Hematopoietic multipotent progenitor cell treated with erythropoietin and hydrocortisone succinate and interleukin-3 and kit ligand, for 15 days (in vitro differentiated cells): Measurements from ENCODE around the gene RPP25.
"Not testable (repeated sequence)": the region's sequence is repeated elsewhere in the genome, so short reads cannot be mapped to it uniquely, and the experiment has no call there.

Experiments used
- DNase-seq: peaks from one replicate; pipeline ENCODE4 v3.0.0-alpha.2; 2015; ENCODE audit warnings: low spot score

The RPP25 gene

DNA sequence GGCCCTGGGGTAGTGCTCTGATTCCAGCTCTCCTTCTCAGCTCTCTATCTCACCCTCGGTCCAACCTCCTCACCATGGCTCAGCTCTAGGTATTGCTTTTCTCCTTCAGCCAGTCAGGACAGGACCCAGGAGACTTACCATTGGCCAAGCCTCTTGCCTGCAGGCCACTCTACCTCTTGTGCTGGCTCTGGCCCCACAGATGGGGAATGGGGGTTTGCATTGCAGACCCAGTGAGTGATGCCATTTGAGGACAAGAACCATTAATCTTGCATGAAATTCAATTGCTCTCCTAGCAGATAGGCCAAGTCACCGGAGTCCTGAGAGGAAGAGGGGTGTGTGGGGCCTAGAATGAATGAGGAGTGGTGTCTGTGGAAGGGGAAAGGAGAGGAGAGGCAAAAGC is 6.1 kb upstream of the RPP25 start:
- no peak for DNase-seq

DNA sequence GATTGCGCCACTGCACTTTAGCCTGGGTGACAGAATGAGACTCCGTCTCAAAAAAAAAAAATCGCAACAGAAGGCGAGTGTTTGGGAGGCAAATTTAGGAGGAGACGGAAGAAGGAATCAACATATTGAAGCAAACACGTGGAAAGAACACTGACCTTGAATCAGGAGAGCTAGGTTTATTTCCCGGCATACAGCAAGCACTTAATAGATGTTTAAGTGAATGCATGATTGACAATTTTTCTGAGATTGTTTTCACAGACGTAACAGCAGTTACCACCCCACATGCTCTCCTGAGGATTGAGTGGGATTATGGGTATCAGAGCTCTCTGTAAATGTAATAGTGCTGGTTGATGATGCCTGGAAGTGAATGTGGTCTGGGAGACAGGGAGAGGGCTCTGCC is 5.6 kb upstream of the RPP25 start:
- DNase-seq = no peak

DNA sequence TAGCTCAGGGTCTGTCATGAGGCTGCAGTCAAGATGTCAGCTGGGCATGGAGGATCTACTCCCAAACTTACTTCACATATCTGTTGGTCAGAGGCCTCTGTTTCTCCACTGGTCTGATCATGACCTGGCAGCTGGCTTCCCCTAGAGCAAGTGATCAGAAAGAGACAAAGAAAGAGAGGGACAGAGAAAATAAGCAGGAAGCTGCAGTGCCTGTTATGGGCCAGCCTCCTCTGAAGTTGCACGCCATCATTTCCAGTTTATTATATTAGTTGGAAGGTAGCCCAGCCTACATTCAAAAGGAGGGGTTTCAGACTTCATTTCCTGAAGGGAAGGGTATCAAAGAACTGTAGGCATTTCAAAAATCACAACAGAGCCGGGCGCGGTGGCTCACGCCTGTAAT is 5.0 kb upstream of the RPP25 start:
- no peak for DNase-seq

DNA sequence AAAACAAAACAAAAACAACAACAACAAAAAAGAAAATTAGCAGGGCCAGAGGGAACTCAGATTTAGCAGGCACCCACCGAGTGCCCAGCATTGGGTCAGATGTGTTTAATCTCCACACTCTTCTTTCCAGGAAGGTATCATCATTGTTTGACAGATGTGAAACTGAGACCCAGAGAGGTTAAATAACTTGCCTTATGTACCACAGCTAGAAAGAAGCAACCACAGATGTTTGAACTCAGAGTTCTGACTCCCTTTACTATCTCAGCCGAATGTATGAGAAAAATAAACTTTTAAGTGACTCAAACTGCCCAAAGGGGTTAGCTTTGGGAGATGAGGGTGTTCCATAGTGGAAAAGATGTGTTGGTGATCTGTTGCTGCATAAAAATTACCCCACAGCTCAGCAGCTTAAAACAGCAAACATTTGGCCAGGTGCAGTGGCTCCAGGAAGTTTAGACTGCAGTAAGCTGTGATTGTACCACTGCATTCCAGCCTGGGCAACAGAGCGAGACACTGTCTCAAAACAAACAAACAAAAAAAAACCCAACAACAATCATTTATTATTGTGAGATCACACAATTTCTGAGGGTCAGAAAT is 4.5 kb upstream of the RPP25 start:
- DNase-seq = no peak

DNA sequence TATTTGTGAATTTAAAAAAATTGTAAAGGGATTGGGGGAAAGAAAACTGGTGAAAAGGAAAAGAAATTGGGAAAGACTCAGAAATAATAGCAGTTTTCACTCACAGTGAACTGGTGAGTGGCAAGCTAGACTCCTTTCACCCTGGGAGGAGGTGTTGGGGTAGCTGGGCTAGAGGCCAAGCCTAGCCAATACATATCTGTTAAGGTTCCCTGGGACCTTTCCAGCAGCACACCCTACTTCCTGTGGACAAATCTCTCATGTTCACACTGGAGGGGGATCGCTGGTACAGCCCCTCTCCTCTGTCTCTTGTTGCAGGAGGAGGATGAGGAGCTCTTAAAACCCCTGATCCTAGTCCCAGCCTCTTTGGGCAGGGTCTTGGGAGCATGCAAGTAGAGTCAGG is 3.7 kb upstream of the RPP25 start:
- DNase-seq = no peak

DNA sequence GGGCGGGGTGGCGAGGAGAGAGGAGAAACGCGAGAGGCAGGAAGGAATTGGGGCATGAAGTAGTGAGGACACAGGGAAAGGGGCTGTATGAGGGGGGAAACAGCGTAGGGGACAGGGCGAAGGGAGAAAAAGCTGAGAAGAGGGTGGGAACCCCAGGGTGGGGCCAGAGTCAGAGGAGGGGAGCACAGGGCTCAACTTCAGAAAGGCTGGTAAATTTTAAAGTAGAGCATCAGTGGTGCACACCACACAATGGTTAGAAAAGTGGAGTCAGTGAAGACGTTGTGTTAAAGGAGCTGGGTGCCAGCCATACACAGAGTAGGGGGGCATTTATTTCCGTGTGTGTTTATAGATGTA is 3.0 kb upstream of the RPP25 start:
- no peak for DNase-seq

DNA sequence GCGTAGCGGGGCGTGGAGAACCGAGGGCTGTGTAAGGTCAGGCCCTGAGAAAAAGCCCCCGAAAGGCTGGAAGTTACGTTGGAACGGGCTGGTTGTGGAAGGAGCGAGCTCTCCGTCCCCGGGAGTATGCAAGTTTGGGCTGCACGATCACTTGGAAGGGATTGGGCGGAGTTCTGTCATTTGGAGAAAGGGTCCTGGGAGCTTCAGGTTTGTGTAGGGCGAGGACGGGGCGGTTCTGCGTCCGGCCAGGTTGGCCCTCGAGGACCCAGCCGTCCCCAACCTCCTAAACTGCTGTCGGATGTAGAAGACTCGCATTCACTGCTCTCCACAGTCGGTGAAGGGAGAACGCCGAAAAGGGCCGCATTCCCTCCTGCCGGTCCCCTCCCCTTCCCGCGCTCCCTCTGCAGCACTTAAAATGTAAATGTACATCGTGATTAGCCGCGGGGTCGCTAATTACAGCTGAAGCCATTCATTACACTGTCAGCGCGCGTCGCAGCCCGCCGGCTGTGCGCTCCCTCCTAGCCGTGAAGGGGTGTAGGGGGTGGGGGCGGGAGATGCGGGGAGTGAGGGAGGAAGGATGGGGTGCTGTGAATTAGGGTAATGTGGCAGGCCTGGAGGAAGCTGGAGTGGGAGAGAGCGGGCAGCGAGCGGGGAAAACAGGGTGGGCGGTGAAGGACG is 2.5 kb upstream of the RPP25 start:
- no peak for DNase-seq

DNA sequence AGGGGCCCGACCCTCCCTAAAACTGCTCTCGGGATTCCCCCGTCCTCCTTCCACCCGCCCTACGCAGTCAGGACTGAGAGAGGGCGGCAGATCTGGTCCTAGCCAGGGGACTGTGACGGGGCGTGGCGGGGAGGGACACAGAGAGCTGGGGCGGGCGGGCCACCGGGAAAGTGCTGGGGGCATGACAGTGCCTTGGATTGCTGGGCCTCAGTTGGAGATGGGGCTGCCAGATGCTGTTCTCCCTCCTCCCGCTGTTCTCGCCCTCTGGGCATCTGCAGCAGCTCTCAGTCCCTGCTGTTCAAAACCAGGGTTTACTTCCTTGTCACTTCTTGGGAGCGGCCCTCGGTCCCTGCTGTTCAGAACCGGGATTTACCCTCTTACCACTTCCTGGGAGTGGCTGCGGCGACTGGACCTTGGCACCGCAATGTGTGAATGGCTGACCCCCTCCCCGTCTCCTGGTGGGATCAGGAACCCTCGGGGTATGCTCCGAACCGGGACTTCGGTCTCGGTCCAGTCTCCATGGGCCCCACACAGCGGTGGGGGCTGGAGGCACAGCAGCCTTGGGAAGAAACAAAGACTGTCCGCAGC is 1.8 kb upstream of the RPP25 start:
- no peak for DNase-seq

DNA sequence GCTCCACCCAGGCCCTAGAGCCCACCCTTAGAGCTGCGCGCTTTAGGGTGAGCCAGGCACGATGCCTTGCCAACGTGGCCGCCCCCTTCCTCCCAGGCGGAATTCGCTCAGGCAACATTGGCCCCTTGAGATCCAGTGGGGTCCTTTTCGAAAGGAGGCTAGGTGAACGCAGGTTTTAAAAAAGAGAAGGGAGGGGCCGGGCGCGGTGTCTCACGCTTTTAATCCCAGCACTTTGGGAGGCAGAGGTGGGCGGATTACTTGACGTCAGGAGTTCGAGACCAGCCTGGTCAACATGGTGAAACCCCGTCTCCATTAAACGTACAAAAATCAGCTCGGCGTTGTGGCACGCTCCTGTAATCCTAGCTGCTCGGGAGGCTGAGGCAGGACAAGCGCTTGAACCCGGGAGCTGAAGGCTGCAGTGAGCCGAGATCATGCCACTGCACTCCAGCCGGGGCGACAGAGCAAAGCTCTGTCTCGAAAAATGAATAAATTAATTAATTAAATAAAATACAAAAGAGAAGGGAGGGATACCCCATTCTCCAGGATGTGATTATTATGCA is 984 bp upstream of the RPP25 start:
- DNase-seq = no peak

DNA sequence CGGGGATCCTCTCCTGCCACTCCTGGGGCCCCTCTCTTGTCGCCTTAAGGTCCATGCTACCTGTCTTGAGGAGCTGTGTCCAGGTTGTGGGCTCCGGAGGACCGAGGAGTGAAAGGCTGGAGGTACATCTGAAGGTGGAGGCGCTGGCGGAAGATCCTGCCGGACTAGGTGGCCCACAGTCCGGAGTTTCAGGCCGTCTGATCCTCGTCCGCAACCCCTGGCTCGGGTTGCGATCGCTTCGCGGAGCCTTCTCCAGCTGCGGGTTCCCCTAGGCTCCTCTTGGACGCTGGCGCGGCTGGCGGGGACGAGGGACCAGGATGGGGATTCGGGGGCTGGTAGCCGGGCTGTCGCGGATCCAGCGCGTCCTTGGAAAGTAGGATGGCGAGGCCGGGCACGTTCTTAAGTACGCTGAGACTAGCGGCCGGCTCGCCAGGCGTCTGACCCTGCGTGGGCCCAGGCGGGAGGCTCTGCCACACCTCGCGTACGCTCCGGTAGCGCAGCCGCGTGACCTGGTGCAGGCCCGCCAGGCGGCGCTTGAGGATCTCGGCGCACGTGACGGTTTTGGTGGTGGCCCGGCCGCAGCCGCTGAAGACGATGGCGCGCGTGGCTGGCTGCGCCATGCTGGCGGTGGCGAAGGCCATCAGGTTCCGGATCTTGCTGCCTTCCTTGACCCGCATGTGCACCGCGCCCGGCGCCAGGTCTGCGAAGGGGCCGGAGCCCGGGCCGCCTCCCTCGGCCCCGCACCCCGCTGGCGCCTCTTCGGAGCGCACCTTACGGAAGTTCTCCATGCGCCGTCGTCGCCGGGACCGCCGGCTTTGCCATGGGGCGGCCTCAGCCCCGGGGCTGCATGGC is 550 bp downstream of the RPP25 start:
- DNase-seq = peak; percentile 46

DNA sequence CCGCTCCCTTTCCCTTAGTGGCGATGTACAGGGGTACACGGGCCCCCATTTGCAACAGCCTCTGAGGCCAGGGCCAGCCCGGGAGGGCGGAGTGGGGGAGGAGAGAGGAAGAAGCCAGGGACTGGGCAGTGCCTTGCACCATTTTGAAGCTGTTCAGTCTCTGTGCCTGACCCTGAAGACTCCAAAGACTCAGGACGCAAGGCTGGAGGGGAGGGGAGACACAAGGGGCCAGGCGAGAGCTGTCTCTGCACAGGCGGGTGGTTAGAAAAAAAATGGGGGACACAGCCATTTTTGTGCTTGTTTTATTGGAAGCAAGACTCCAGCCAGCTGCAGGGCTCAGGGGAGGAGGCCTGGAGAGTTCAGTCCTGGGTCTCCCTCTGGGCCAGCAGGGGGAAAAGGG is 1.6 kb downstream of the RPP25 start:
- DNase-seq = no peak

DNA sequence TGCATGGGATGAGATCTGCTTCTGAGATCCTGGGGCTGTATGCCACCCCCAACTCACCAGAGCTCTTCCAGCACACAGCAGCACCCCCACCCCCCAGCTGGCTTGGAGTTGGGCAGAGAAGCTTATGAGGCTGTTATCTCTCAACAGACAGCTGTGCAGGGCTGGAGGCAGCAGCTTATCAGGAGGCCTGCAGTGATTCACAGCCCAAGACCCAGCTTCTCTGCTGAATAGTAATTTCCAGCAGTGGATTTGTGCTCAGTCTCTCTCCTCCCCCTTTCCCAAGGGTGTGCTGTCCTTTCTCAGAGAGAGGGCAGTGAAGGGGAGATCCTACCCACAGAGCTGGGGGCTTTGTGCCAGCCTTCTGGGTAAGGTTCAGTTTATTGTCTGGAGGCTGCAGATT is 2.1 kb downstream of the RPP25 start:
- DNase-seq = peak; percentile 78

DNA sequence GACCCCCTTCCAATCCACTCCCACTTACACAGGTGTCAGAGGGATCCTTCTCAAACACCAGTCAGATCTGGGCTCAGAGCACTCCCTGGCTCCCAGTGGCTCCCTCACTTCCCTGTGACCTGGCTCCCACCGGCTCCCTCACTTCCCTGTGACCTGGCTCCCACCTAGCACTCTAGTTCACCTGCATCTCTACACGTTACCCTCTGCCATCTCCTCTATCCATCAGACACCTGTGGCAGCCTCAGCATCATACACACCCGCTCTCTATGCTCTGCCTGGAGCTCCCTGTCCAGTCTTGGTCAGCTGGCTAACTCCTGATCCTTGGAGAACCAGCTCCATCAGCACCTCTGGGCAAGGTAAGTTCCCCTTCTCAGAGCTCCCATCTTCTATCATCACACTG is 5.6 kb downstream of the RPP25 start:
- DNase-seq = no peak

DNA sequence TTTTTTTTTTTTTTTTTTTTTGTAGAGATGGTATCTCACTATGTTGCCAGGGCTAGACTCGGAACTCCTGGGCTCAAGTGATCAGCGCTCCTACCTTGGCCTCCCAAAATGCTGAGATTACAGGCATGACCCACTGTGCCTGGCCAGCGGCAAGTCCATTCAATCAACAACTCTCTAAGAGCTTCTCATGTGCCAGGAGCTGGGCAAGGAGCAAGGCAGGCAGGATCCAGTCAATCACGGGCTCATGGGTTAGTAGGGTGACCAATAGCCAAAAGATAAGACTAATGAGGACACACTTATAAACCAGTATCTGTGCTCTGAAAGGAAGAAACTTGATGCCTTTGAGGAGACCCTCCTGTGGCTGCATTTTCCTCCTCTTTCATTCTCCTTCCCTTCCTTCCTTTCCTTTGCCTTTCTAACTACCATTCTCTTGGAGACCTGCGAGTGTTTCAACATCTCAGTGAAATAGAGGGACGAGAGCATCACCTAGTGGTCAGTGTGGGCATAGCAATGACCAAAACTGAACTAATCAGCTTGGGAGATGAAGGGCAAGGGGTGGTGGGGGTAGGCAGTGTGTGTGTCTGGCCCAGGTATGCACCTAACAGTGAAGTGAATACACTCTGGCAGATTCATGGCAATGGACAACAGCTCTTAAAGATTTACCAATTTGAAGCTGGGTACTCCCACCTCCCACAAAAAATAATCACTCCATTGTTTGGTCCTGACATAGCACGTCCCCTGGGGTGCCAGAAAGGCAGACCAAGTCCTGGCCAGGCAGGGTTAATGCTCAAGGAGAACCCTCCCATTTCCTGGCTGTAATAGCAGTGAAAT is 6.3 kb downstream of the RPP25 start:
- peak; percentile 79 for DNase-seq

DNA sequence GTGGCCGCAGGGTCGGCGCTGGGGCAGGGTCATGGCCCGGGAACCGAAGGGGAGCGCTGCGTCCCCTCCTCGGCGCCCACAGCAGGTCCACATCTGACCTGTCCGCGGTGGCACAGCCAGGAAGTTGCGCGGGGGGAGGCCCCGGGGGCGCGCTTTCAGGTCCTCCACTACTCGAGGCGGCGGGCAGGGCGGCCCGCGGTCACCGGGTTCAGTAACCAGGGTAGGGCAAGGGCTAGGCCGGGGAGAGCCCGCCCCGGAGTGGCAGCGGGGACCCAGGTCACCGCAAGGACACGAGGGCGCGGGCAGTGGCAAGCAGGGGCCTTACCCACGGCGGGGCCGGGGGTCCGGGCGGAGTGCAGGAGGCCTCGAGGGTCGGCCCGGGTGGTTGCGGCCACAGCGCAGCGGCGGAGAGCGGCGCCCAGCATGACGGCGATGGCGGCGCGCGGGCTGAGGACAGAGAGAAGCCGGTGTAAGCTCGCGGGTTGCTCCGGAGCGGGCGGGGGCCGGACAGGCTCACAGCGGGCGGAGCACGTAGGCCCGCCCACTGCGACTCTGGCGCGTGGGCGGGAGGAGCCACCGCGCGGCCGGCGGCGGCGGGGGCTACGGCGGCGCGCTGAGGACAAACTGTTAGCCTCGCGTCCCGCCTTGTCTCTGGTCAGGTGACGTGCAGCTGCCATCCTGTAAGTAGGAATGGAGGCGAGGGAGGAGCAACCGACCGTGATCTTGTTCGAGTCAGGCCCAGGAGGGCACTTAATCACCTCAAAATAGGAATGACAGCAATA is 18.8 kb downstream of the RPP25 start, which contains the start of gene COX5A:
TSS of gene COX5A (minus strand) at position 484 of the 782 bp plus-strand sequence. CDS start at position 425, 59 bp downstream.
- DNase-seq = peak; percentile 95

DNA sequence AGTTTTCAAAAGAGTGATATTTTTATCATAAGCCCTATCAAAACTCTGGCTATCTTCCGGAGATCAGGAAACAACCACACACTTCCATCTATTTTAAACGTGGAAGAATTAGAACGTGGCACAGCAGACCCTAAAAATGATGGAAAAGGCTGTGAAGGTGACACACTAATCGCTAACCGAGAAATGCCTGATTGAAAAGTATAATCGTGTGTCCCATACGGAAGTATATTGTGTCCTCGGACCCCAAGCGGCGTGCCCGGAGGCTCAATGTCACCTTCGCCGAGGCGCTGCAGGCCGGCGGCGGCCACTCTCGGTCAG is 19.3 kb downstream of the RPP25 start:
- no peak for DNase-seq

DNA sequence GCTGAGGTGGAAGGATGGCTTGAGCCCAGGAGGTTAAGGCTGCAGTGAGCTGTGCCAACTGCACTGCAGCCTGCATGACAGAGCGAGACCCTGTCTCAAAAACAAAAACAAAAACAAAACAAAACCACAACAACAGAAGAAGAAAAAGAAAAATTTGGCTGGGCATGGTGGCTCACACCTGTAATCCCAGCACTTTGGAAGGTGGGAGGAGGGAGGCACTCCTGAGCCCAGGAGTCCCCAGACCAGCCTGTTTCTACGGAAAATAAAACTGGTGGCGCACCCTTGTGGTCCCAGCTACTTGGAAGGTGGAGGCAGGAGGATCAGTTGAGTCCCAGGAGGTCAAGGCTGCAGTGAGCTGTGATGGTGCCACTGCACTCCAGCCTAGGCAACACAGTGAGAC is 21.4 kb downstream of the RPP25 start:
- DNase-seq = not testable (repeated sequence)

DNA sequence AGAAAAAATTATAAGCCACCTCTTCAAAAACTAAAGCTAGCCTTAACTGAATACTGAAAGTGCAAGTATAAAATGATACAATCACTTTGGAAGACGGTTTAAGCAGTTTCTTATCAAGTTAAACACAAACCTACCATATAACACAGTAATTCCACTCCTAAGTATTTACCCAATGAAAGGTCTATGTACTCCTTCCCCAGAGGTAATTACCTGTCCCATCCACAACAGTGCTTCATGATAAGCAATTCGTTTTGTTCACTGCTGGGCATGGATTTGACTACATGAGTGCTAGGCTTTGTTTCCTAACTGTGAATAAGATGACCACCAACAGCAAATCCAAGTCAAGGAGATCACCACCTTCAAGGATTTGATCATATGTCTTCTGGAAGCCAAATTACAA is 23.0 kb downstream of the RPP25 start:
- DNase-seq = no peak

DNA sequence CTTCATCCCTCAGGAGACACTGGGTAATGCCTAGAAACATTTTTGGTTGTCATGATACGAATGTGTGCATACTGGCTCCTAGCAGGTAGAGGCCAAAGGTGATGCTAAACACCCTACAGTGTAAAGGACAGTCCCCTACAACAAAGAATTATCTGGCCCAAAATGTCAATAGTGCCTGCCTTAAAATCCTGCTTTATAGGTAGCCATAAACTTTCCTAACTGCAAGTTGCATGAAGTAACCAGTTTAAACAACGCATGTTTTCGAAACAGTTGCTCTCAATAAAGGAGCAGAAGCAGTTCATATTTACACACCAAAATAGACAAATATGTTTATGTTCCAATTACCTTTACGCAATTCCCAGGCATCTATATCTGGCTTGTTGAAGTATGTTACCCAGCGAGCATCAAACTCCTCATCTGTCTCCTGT is 27.8 kb downstream of the RPP25 start:
- no peak for DNase-seq

DNA sequence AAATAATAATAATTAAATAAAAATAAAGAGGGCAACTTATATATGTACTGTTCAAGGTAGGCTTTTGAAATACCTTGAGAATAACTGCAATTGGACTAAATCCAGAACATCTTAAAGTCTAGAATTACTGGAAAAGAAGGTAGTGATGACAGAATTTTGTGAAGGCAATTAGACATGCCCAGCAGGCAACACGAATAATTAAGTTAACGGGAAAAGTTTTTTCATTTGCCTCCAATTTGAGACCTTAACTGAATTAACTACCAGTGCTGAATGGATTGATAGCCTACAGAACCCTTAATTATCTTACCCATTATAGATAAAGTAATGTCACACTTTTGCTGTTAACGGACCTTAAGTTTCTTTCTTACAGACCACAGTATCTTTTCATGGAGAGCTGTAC is 32.0 kb downstream of the RPP25 start:
- DNase-seq = no peak

DNA sequence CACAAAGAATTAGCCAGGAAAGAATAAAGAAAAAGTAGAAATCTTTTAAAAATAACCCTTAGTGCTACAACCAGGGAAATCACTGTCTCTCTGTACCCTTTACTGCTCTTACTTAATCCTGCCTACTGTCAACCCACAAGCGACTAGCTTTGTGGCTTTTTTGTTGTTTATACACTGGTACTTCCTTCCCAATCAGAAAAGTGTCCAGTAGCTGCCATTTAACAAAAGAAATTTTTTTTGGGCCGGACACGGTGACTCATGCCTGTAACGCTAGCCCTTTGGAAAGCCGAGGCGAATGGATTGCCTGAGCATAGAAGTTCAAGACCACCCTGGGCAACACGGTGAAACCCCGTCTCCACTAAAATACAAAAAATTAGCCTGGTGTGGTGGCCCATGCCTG is 36.1 kb downstream of the RPP25 start:
- DNase-seq = no peak
